GM21786 (cell line): ENCODE results near the gene MYF6.

Source experiments
- ATAC-seq: cut with Tn5 transposase; IDR thresholded peaks from one replicate; pipeline ENCODE4 v1.9.1; 2021; ENCODE audit not compliant: unreplicated experiment

MYF6 gene

DNA sequence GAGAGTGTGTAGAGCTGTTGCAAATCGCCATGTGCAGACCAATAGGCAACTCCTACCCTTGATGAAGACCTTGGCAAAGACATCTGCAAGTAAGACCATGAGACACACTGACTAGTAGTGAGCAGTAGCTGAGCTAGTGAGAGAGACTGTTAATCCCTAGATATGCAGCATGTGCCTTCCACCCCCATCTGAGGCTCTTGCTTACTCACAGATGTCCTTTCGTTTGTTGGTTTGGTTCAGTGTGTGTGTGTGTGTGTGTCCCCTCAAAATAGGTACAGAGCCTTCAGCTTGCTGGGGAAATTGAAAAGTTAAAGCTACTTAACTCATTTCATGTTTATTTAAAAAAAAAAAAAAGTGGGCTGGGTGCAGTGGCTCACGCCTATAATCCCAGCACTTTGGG, 46.8 kb downstream of the MYF6 start:
- no peak for ATAC-seq

DNA sequence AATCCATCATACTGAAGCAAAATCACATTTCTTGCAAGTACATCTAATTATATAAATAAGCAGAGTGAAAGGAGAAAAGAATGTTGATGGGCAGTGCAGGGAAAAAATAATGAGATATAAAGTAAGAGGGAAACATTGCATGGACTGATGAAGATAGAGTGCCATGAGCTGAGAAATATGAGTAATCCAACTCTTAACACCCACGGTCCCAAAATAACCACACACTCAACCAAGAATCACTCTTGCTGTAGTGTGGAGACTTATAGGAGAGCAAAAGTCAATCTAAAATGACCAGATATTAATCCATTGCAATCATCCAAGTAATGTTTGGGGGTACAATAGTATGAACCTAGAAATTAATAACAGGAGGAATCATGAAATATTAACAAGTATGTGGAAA, 49.4 kb downstream of the MYF6 start:
- no peak for ATAC-seq
